VCaP (cell line): ENCODE measurements around the gene URI1.

Source experiments
- H3K27ac ChIP-seq: fragments of 450-650 bp; 2 replicates; pipeline ENCODE4 v1.5.1; 2017
- TF ChIP-seq, protein P1 (sequence below): fragments of 450-650 bp; conservative IDR thresholded peaks from 2 replicates; pipeline ENCODE4 v1.5.1; 2017; ENCODE audit warnings: mild to moderate bottlenecking, moderate library complexity

Gene URI1, protein sequence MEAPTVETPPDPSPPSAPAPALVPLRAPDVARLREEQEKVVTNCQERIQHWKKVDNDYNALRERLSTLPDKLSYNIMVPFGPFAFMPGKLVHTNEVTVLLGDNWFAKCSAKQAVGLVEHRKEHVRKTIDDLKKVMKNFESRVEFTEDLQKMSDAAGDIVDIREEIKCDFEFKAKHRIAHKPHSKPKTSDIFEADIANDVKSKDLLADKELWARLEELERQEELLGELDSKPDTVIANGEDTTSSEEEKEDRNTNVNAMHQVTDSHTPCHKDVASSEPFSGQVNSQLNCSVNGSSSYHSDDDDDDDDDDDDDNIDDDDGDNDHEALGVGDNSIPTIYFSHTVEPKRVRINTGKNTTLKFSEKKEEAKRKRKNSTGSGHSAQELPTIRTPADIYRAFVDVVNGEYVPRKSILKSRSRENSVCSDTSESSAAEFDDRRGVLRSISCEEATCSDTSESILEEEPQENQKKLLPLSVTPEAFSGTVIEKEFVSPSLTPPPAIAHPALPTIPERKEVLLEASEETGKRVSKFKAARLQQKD

DNA sequence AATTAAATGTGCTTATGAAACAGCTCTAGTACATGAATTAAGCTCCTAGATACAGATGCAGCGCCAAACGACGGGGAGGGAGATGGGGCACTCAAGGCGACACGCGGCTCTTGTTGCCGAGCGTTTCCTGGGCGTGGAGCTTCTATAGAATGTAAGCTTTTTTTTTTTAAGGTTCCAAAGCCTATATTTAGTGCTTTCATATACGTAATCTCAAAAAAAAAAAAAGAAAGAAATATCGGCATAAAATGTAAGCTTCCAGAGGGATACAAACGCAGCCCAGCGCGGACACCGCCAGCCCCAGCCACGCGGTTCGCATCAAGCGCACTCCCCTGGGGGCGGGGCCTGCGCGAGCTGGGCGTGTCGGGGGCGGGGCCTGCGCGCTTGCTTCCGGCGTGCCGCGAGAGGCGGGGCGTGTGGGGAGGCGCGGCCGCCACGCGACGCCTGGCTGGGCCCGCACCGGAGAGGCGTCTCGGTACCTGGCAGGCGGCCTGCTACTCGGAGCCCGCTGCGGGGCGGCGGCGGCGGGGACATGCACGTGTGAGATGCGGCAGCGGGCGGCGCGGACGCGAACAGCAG, at the start of gene URI1:
TSS of gene URI1 (plus strand) at position 412 of the 576 bp plus-strand sequence. CDS start 309 bp downstream, outside the sequence.
- peak within 1 kb of the TSS; percentile 89 for H3K27ac ChIP-seq
- TF ChIP-seq, protein P1, sequence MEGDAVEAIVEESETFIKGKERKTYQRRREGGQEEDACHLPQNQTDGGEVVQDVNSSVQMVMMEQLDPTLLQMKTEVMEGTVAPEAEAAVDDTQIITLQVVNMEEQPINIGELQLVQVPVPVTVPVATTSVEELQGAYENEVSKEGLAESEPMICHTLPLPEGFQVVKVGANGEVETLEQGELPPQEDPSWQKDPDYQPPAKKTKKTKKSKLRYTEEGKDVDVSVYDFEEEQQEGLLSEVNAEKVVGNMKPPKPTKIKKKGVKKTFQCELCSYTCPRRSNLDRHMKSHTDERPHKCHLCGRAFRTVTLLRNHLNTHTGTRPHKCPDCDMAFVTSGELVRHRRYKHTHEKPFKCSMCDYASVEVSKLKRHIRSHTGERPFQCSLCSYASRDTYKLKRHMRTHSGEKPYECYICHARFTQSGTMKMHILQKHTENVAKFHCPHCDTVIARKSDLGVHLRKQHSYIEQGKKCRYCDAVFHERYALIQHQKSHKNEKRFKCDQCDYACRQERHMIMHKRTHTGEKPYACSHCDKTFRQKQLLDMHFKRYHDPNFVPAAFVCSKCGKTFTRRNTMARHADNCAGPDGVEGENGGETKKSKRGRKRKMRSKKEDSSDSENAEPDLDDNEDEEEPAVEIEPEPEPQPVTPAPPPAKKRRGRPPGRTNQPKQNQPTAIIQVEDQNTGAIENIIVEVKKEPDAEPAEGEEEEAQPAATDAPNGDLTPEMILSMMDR, result no peak

DNA sequence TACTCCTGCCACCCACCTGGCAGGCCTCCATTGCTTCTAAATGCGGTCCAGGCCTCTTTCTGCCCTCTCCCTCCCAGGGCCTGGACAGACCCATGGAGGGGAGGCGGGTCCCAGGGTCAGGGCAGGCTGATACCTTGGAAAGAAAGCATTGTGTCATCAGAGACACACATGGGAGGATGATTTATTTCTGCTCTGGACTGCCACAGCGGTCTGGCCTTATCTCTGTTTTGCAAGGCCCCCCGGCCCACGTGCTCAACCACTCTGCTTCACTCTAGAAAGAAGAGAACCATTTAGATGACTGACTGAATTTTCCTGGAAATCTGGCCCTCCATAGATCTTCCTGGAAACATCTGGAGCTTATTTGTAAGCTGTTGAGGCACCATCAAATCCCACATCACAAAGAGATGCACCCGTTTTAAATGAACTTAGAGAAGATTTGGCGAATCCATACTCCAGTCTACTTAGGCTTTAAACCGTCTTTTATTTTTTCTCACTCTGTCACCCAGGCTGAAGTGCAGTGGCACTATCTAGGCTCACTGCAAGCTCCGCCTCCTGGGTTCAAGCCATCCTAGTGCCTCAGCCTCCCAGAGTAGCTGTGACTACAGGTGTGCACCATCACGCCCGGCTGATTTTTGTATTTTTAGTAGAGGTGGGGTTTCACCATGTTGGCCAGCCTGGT, 48.3 kb upstream of the URI1 start:
- TF ChIP-seq, protein P1, result no peak
- no peak overlapping the region for H3K27ac ChIP-seq

DNA sequence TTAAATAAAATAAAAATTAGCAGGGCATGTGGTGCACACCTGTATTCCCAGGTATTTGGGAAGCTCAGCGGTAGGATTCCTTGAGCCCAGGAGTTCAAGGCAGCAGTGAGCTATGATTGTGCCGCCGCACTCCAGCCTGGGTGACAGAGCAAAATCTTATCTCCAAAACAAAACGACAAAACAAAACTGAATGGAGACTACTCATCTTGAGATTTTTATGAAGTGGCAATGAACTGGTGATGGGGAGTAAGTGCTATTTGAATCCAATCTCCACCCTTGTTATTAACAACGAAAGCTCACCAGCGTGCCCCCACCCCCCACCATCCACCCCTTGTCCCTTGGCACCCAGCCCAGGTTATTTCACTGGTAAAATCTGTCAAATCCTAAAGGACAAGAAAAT, 45.2 kb upstream of the URI1 start:
- TF ChIP-seq, protein P1, result no peak

DNA sequence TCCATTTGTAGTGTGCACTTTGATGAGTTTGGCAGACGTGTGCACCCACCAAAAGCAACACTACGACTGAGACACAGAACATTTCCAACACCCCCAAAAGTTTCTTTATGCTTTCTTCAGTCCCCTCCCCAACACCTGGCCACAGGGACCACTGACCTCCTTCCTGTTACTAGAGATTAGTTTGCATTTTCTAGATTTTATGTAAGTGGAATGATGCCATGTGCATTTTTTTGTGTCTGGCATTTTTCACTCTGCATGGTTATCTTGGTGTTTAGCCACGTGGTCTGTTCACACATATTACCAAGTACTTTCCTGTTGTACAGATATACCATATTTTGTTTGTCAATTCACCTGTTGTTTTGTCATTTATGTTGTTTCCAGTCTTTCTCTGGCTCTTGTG, 44.6 kb upstream of the URI1 start:
- TF ChIP-seq, protein P1, result no peak
- no peak overlapping the region for H3K27ac ChIP-seq

More for the DNA sequence above, 45.2 kb upstream of the URI1 start:
- no peak overlapping the region for H3K27ac ChIP-seq

DNA sequence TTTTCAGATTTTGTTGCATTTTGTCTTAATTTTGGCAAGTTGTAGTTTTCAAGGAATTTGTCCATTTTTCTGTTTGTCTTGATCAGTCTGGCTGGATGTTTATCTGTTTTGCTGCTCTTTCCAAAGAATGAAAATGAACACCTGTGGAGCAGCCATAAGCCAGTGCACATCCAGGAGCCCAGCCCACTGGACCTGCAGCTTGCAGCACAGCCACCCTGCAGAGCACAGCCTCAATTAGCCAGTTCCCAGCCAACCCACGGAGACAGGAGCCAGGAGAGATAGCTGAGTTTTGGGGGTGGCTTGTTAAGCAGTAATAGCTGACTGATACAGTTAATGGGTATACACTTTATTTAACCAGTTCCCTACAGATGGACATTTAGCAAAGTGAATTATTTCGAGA, 38.0 kb upstream of the URI1 start:
- H3K27ac ChIP-seq, result peak overlapping the region; percentile 60; the same call in 1 of the 2 replicates
- TF ChIP-seq, protein P1, result no peak

DNA sequence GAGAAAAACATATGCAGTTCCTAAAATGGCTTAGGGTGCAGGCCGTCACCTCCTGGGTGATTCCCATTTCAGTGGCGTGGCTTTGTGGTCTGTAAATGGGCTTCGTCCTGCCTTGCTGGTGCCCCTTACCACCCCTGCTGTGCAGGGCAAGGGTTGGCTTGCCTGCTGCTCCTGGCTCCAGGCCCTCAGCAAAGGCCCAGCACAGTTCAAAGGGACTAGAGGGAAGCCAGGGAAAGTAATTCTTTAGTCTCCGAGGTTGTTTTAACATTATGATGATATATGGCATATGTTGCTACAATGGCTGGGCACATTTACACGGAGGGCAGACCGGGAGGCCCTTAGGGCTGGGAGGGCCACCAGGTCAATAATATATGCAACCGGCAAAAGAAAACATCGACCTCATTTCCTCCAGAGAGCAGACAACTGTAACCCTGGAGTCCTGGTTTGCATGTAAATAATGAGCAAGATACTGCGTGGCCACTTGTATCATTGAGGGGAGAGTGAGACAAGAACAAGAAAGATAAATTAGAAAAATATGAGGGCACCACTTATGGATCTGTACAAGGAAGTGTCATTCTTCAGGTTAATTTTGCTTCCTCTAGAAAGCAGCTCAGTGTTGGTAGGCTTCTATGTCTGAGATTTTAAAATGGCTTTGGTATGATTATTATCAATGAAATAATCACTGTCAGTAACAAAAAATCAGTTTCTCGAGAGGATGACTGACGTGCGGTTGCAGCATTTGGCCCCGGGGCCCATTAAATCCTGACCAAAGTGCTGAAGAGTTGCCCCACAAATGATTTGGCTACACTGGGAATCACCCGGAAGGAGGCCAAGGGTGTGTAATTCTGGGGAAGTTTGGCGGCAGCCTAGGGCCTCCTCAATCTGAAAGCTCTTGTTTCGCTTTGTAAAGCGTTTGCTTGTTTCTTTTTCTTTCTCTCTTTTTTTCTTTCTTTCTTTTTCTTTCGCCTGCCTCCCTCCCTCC, 32.8 kb upstream of the URI1 start:
- H3K27ac ChIP-seq, result peak overlapping the region; percentile 14; the same call in 1 of the 2 replicates
- TF ChIP-seq, protein P1, result no peak
